ENCODE measurements around the gene SLC44A5.

The SLC44A5 gene

DNA sequence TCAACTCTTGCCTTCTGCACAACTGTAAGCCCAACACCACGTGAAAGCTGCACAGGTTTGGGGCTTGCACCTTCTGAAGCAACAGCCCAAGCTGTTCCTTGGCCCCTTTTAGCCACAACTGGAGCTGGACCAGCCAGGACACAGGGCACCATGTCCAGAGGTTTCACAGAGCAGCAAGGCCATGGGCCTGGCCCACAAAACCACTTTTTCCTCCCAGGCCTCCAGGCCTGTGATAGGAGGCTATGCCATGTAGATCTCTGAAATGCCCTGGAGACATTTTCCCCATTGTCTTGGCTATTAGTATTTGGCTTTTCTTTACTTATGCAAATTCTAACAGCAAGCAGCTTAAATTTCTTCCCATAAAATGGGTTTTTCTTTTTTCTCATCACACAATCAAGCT, 126.1 kb downstream of the SLC44A5 start:
- TF ChIP-seq, protein P1, sequence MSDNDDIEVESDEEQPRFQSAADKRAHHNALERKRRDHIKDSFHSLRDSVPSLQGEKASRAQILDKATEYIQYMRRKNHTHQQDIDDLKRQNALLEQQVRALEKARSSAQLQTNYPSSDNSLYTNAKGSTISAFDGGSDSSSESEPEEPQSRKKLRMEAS (IDR thresholded peaks at IDR 0.05): no peak
- TF ChIP-seq EP300 (IDR thresholded peaks at IDR 0.05; ENCODE audit: borderline replicate concordance) (no peak), TEAD4 (IDR thresholded peaks at IDR 0.05) (no peak), CREB1 (IDR thresholded peaks at IDR 0.05; ENCODE audit: low read depth) (no peak), TAF1 (IDR thresholded peaks at IDR 0.05; ENCODE audit: low read depth) (no peak)
- TF ChIP-seq, protein P2, sequence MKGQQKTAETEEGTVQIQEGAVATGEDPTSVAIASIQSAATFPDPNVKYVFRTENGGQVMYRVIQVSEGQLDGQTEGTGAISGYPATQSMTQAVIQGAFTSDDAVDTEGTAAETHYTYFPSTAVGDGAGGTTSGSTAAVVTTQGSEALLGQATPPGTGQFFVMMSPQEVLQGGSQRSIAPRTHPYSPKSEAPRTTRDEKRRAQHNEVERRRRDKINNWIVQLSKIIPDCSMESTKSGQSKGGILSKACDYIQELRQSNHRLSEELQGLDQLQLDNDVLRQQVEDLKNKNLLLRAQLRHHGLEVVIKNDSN (IDR thresholded peaks at IDR 0.05): no peak

DNA sequence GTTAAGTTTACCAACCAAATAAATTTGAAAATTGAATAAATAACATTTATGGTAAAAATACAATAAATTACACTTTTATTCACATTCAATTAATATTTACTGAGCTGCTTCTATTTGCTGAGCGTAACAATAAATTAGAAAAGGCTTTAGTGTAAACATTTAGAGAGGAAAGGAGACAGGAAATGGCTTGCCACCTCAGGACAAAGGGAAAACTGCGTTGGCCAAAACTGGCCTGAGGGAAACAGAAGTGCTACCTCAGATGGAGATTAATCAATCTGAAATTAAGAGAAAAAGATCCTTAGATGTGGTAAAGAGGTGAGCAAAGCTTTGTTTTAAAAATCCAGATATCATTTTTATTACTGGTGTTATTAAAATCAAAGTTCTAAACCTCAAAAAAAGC, 128.0 kb downstream of the SLC44A5 start:
- TF ChIP-seq YY1 (IDR thresholded peaks at IDR 0.05; ENCODE audit: low read depth): no peak
- TF ChIP-seq, protein P2 (IDR thresholded peaks at IDR 0.05): no peak
- TF ChIP-seq, protein P3, sequence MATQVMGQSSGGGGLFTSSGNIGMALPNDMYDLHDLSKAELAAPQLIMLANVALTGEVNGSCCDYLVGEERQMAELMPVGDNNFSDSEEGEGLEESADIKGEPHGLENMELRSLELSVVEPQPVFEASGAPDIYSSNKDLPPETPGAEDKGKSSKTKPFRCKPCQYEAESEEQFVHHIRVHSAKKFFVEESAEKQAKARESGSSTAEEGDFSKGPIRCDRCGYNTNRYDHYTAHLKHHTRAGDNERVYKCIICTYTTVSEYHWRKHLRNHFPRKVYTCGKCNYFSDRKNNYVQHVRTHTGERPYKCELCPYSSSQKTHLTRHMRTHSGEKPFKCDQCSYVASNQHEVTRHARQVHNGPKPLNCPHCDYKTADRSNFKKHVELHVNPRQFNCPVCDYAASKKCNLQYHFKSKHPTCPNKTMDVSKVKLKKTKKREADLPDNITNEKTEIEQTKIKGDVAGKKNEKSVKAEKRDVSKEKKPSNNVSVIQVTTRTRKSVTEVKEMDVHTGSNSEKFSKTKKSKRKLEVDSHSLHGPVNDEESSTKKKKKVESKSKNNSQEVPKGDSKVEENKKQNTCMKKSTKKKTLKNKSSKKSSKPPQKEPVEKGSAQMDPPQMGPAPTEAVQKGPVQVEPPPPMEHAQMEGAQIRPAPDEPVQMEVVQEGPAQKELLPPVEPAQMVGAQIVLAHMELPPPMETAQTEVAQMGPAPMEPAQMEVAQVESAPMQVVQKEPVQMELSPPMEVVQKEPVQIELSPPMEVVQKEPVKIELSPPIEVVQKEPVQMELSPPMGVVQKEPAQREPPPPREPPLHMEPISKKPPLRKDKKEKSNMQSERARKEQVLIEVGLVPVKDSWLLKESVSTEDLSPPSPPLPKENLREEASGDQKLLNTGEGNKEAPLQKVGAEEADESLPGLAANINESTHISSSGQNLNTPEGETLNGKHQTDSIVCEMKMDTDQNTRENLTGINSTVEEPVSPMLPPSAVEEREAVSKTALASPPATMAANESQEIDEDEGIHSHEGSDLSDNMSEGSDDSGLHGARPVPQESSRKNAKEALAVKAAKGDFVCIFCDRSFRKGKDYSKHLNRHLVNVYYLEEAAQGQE (IDR thresholded peaks at IDR 0.05; ENCODE audit: low read depth): no peak
- no peak for TF ChIP-seq EGR1 (IDR thresholded peaks at IDR 0.05)
- no peak for TF ChIP-seq EP300 (IDR thresholded peaks at IDR 0.05; ENCODE audit: borderline replicate concordance)
- TF ChIP-seq FOXM1 (IDR thresholded peaks at IDR 0.05; ENCODE audit: borderline replicate concordance, low read depth): no peak
- no peak for TF ChIP-seq TEAD4 (IDR thresholded peaks at IDR 0.05)
- TF ChIP-seq ZBTB7A (IDR thresholded peaks at IDR 0.05; ENCODE audit: low read depth): no peak
- TF ChIP-seq, protein P1 (IDR thresholded peaks at IDR 0.05): no peak
- TF ChIP-seq TAF1 (IDR thresholded peaks at IDR 0.05; ENCODE audit: low read depth): no peak
- TF ChIP-seq TCF12 (IDR thresholded peaks at IDR 0.05; ENCODE audit: low read depth): no peak
- no peak for TF ChIP-seq NFIC (IDR thresholded peaks at IDR 0.05)
- TF ChIP-seq CREB1 (IDR thresholded peaks at IDR 0.05; ENCODE audit: low read depth): no peak
- no peak for TF ChIP-seq RAD21 (IDR thresholded peaks at IDR 0.05; ENCODE audit: low read depth)
- TF ChIP-seq CEBPB (IDR thresholded peaks at IDR 0.05): no peak

DNA sequence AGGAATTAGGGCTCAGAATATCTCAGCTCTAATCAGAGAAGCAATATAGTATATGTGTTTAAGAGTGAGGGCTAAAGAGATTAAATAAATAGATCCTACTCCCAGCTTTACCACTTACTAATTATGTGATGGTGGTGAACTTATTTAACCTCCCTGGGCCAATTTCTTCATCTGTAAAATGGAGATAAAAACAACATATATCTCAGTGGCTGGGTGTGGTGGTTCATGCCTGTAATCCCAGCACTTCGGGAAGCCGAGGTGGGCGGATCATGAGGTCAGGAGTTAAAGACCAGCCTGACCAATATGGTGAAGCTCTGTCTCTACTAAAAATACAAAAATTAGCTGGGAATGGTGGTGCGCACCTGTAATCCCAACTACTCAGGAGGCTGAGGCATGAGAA, 135.2 kb downstream of the SLC44A5 start:
- TF ChIP-seq, protein P3 (IDR thresholded peaks at IDR 0.05; ENCODE audit: low read depth): no peak
- TF ChIP-seq YY1 (IDR thresholded peaks at IDR 0.05; ENCODE audit: low read depth) (no peak), TAF1 (IDR thresholded peaks at IDR 0.05; ENCODE audit: low read depth) (no peak), RAD21 (IDR thresholded peaks at IDR 0.05; ENCODE audit: low read depth) (no peak), NFIC (IDR thresholded peaks at IDR 0.05) (no peak), TEAD4 (IDR thresholded peaks at IDR 0.05) (no peak), ZBTB7A (IDR thresholded peaks at IDR 0.05; ENCODE audit: low read depth) (no peak), CREB1 (IDR thresholded peaks at IDR 0.05; ENCODE audit: low read depth) (no peak), TCF12 (IDR thresholded peaks at IDR 0.05; ENCODE audit: low read depth) (no peak), EP300 (IDR thresholded peaks at IDR 0.05; ENCODE audit: borderline replicate concordance) (no peak), EGR1 (IDR thresholded peaks at IDR 0.05) (no peak), CEBPB (IDR thresholded peaks at IDR 0.05) (no peak), FOXM1 (IDR thresholded peaks at IDR 0.05; ENCODE audit: borderline replicate concordance, low read depth) (no peak)
- TF ChIP-seq, protein P1 (IDR thresholded peaks at IDR 0.05): no peak
- TF ChIP-seq, protein P2 (IDR thresholded peaks at IDR 0.05): no peak

DNA sequence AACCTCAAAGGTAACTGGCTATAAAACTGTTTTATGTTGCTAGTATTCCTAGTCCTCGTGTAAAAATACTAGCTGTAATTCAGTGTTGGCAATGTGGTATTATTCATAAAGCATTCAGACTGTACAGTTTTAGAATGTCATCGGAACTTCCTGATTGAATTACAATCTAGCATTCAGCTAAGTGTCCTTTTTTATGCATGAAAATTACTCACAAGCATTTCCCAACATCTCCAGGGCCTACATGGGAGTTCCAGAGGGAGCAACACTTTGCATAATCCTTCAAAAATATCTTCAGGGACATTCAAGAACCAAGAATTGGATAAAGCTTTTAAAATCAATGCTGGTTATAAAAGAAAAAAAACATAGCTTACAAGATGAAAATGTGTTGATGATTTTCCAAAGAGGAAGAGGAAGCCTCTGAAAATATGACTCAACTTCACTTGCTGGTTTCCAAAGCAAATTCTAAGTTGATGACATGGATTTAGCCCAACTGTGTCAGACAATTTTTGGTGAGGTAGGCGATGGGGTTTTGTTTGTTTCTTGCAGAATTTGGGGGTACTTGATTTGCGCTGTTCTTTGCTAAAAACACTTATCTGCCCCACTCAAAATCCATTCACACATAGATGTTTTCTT, 137.8 kb downstream of the SLC44A5 start:
- TF ChIP-seq EP300 (IDR thresholded peaks at IDR 0.05; ENCODE audit: borderline replicate concordance) (no peak), TEAD4 (IDR thresholded peaks at IDR 0.05) (no peak), YY1 (IDR thresholded peaks at IDR 0.05; ENCODE audit: low read depth) (no peak), TAF1 (IDR thresholded peaks at IDR 0.05; ENCODE audit: low read depth) (no peak), TCF12 (IDR thresholded peaks at IDR 0.05; ENCODE audit: low read depth) (no peak), CEBPB (IDR thresholded peaks at IDR 0.05) (no peak), ZBTB7A (IDR thresholded peaks at IDR 0.05; ENCODE audit: low read depth) (no peak), NFIC (IDR thresholded peaks at IDR 0.05) (no peak), FOXM1 (IDR thresholded peaks at IDR 0.05; ENCODE audit: borderline replicate concordance, low read depth) (no peak), CREB1 (IDR thresholded peaks at IDR 0.05; ENCODE audit: low read depth) (no peak)
- TF ChIP-seq, protein P1 (IDR thresholded peaks at IDR 0.05): no peak
- TF ChIP-seq, protein P3 (IDR thresholded peaks at IDR 0.05; ENCODE audit: low read depth): no peak
- TF ChIP-seq, protein P2 (IDR thresholded peaks at IDR 0.05): no peak

Data from Ishikawa (cell line).